COLO668 (cell line): ENCODE results near the gene MFNG.
"Not testable (repeated sequence)": the region's sequence is repeated elsewhere in the genome, so short reads cannot be mapped to it uniquely, and the experiment has no call there.

Experiments used
- DNase-seq: peaks from one replicate; lab custom pipeline; 2025; ENCODE audit not compliant: unreplicated experiment; lab: John Stamatoyannopoulos, UW

Gene MFNG

DNA sequence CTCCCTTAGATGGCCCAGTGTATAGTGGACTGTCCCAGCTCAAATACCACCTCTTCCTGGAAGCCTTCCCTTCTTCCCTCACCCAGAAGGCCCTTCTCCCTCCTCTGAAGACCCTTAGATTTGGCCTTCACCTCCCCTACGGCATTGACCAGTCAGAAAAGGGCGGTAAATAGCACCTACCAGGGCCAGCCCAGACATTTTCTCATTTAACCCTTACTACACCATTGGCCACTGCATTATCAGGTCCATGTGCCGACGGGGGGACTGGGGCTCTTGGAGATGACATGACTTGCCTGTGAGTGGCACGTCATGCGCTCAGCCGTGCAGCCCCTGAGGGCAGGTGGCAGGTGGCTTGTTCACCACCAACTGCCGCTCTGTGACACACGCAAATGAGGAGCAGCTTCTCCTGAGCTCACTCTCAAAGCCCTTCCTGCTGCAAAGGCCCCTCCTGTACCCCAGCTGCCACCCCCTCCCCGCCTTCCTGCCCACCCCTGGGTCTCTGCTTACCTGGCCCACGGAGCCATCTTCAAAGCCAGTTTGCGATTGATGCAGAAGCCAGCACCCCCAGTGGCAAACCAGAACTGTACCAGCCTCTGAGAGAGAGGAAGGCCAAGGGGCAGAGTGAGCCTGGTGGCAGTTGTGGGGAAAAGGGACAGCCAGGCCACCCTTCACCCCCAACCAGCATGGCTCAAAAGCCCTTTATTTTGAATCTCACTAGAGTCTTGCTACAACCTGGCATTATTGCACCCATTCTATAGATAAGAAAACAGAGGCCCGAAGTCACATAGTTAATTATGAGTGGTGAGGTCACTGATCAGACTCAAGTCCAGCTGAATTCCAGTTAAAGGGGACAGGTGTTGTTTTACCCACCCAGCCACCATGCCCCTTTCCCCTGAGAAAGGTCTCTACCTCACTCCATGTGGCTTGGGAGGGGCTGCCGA is 9.5 kb downstream of the MFNG start:
- DNase-seq = peak; percentile 55

DNA sequence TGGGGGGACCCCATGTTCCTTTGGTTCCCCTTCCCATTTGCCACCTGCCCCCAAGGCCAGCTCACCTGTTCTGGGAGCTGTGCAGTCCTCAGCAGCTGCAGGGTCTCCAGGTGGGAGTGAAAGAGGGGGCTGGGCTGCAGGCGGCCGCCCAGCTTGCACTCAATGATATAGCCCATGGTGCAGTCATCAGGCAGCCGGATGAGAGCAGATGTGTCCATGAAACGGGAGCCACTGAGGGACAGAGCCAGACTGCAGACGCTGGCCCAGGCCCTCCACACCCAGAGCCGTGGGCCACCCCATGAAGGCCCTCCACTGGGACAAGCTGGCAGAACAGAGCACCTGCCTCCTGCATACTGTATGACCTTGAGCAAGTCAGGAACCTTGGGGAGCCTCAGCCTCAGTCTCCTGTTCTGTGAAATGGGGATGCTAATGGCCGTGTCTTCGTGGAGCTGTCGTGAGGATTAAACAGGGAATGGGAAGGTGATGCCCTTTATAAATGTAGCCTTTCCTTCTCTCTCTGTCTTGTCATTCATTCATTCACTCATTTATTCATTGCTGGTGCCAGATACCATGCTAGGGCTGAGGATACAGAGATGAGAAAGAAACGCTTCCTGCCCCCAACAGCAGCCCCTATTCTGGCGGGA is 11.6 kb downstream of the MFNG start:
- no peak for DNase-seq

- no peak for DNase-seq
Observed at GRCh38 chr22:37473437-37473946, 12.7 kb downstream of the MFNG start.

GRCh38 chr22:37472418-37473006 is 13.7 kb downstream of the MFNG start:
- DNase-seq = peak; percentile 59

DNA sequence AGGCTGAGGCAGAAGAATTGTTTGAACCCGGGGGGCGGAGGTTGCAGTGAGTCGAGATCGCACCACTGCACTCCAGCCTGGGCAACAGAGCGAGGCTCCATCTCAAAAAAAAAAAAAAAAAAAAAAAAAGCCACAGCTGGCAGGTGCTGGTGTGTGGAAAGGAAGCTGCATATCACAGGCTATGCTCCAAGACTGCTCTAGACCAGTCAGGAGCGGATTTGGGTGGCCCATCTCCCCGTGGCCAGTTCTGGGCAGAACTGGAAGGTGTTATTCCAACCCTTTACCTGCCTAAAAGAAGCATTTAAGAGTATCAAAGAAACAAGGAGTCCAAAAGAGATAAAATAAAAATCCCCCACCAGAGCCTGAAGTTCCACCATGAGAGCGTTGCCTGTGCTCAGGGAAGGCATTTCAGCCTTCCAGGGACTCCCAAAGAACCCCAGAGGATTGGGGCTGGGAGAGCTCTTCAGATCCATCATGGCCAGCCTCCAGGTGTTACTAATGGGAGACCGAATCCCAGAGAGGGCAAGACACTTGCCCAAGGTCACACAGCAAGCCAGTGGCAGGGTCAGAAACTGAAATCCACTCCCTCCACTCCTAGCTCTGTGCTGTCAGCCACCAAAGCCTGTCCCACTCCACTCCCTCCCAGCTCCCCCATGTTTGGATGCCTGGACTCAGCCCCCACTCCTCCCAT is 14.3 kb downstream of the MFNG start:
- no peak for DNase-seq

DNA sequence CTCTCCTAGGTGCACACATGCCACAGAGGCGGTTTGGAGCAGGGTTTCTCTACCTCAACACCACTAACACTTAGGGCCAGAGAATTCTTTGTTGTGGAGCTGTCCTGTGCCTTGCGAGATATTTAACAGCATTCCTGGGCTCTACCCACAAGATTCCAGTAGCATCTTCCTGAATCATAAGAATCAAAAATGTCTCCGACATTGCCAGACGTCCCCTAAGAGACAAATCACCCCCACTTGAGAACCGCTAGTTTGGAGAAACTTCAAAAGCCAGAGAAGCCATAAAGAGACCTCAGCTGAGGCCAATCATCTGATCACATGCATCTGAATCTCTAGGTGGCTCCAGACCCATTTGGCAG is 16.1 kb downstream of the MFNG start:
- no peak for DNase-seq

- no peak for DNase-seq
Observed at GRCh38 chr22:37469416-37470086, 16.6 kb downstream of the MFNG start.

GRCh38 chr22:37468201-37468695 is 17.9 kb downstream of the MFNG start:
- DNase-seq = not testable (repeated sequence)

DNA sequence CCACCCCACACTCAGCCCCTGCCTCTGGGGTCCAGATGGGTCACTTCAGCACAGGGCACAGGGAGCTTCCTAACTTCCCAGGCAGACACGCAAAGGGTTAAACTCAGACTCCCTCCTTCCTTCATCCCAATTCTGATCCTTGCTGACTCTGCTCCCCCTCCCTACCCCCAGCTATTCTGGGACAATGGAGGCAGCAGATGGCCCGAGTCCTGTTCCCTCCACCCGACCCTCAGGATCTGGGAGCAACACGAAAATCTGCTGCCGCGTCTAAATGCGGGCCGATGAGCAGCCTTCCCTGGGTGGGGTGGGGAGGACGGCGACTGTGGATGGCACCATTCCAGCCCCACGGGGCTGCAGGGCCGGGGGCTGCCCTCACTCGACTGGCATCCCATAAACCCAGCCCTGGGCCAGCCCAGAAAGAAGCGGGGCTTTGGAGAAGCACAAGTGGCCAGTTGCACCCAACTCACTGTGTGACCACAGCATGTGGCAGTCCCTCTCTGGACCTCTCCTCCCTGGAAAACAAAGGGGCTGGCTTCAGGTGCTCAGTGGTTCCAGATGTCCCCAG is 18.7 kb downstream of the MFNG start:
- DNase-seq = no peak

- DNase-seq = no peak
Observed at GRCh38 chr22:37464181-37464580, 22.0 kb downstream of the MFNG start.

- no peak for DNase-seq
Observed at GRCh38 chr22:37462983-37463382, 23.2 kb downstream of the MFNG start.

- DNase-seq = no peak
Observed at GRCh38 chr22:37462436-37462835, 23.7 kb downstream of the MFNG start.

DNA sequence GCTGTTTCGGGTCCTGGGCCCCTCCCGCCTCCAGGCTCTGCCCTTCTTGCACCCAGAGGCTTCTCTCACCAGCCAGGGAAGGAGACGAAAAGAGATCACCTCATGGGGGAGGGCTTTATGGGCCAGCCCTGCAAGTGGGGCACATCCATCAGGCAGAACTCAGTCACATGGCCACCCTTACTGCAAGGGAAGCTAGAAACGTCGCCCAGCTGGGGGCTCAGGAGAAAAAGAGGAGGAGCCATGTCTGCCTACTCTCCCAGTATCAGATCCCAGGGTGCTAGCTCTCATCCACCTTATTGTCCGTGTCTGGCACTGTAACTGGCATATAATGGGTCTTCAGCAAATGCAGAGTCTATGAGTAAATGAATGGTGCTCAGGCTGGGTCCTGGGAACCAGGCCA is 24.2 kb downstream of the MFNG start:
- no peak for DNase-seq

DNA sequence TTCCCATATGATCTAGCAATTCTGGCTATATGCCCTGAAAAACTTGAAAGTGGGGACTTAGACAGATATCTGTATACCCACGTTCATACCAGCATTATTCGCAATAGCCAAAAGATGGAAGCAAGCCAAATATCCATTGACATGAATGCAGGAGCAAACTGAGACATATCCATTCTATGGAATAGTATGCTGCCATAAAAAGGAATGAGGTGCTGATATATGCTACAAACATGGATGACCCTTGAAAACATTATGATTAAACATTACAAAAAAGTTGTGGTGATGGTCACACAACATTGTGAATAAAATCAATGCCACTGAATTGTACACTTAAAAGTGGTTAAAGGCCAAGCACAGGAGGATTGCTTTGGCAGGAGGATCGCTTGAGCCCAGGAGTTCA is 25.5 kb downstream of the MFNG start:
- no peak for DNase-seq

- no peak for DNase-seq
Observed at GRCh38 chr22:37459206-37459605, 27.0 kb downstream of the MFNG start.

GRCh38 chr22:37457093-37457893 is 28.9 kb downstream of the MFNG start:
- DNase-seq = peak; percentile 70

DNA sequence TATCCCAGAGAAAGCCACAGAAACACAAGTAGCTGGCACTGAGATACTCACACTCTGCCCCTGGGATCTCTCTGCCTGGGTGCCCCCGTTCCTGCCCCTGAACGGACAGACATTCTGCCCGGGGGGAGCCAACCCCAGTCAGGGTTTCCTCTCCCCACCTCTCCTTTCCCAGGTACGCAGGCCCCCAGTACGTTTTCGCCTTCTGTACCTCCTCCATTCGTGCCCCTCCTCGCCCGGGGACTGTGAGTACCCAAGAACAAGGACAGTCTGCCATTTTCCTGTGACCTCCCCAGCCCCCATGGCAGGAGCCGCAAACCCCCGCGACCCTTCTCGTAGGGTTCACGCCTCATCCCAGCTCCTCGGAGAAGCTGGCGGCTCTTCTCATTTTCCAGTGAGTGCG is 29.8 kb downstream of the MFNG start:
- no peak for DNase-seq

DNA sequence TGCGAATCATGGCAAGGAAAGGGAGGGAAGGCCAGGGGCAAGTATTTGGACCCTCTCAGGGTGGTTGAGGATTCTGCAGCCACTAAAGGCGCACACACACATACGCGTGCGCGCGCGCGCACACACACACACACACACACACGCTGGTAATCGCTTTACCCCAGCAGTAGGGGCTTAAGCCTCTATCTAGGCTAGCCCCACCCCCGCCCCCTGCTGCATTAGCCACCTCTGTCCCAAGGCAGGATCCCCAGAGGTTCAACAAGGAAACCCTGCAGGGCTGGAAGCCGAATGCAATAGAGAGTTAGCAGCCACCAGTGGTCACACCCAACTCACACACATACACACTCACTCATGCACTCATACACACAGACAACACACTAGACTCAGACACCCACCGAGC is 30.3 kb downstream of the MFNG start:
- no peak for DNase-seq
